HG02884 (cell line): ENCODE results near the gene ZPLD1.

Source experiments
- ATAC-seq: cut with Tn5 transposase; IDR thresholded peaks from one replicate; pipeline ENCODE4 v1.9.1; 2021; ENCODE audit warnings: mild to moderate bottlenecking, moderate library complexity; ENCODE audit not compliant: unreplicated experiment

Gene ZPLD1

GRCh38 chr3:102464261-102464660, 29.4 kb downstream of the ZPLD1 start:
- no peak for ATAC-seq

DNA sequence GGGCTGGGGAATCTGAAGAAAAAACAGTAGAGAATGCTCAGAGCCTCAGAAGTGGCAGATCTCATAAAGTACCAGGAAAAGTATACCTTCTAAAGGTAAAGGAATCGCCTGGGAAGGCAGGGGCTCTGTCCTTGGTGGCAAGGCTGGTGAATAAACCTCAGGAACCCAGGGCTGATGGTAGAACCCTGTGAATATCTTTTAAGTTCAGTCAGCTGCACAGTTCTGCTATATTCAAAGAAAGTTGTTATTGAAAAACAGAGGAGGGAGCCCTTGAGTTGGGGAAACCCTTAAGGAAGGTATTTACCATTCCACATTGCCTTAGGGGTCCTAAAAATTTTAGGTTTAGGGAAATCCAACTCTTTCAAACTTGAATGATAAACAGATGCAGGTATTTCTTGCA, 31.2 kb downstream of the ZPLD1 start:
- no peak for ATAC-seq

DNA sequence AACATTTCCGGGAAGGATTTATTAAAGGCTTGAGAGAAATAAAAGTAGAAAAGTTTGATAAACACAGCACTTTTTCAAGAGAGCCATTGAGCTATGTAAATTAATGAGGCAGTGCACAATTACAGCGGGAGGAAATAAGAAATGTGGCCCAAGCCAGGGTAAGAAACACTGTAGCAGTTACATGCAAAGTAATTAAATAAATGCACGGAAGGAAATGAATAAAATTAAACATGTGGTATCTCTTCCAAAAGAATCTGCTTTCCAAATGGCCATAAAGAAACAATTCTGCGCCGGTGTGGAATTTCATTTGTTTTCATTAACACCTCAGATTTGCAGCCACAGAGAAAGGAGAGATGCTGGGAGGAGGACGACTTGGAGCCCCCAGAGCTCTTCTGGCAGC, 35.3 kb downstream of the ZPLD1 start:
- no peak for ATAC-seq

- peak; percentile 54 for ATAC-seq
Observed at GRCh38 chr3:102471001-102471400, 36.2 kb downstream of the ZPLD1 start.

DNA sequence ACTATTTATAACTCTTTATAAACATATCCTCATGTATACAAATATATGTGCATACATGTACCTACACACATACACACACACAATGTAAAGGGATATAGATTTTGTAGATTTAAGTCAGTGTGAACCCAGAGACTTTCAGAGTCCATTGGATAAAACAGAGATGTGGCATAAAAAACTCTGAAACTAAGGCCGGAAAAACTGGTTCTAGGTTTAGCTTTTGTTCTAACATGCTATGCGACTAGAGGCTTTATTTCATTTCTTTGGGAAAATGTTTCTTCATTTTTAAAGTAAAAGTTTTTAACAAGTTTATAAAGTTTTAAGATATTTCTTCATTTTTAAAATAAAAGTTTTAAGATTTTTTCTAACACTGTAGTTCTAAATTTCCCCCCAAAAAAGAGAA, 36.7 kb downstream of the ZPLD1 start:
- ATAC-seq, result no peak

DNA sequence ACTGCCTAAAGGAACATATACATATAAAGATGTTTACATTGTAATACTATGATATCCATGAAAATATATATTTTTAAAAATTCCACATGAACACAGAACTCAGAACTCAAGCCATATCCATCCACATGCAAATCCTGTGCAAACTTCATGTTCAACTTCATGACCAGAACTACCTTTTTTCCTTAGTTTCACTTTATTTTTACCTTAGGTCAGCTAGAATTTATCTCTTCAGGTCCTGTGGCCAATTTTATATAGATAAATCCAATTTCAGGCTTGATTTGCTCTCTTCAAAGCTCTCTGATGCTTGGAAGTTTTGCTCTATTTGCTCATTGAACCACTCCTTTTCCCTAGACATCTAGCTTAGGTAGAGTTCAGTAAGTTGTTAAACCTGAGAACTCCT, 38.8 kb downstream of the ZPLD1 start:
- ATAC-seq, result no peak

DNA sequence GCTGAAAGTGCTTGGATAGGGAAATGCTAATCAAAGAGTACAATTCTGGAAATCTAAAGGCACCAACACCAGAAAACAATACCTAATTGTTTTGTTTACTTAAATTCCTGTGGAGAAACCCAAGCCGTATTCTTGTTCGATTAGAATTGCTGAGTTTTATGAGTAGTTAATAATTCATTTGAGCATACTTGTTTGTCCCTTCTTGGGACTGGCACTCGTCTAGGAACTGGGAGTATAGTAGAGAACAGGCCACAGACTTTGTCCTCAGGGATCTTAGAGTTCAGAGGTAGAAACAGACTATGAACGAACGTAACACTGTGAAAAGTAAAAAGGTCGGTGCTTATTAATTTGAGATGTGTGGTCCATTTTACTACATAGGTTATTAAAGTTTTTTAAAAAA, 39.4 kb downstream of the ZPLD1 start:
- ATAC-seq, result no peak

DNA sequence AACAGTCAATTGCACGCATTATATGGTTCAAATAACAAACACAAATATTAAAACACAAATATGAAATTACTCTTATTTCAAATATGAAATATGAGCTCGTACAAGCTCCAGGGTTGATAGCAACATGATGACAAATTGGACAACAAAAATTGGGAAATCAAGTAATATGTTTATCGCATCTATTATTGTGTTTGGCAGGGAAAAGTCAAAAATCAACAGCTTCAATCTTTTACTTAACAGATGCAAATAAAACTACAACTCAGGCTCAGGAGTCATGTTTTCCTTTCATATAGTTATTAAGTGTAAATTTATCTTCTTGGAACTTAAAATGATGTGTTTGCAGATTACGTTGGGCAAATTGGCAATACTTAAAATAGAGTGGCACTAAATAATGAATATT, 41.4 kb downstream of the ZPLD1 start:
- ATAC-seq, result no peak

GRCh38 chr3:102478160-102478559, 43.3 kb downstream of the ZPLD1 start:
- ATAC-seq, result no peak

- ATAC-seq, result no peak
Observed at GRCh38 chr3:102480139-102480538, 45.3 kb downstream of the ZPLD1 start.

GRCh38 chr3:102481050-102481449, 46.2 kb downstream of the ZPLD1 start:
- no peak for ATAC-seq

DNA sequence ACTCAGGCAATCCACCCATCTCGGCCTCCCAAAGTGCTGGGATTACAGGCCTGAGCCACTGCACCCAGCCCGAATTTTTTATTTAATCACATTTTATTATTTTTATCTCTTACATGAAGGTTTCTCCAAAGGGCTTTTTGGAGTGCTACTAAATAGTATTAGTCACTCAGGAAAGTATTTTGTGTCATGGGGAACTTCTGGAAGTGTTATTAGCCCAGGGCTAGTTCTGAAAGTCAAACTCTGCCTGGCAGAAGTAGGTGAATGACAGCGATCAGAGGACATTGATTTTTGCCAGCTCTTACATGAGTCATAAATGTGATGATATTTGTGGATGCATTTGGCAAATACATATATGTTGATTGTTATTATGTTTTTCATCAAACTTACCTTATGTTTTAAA, 48.7 kb downstream of the ZPLD1 start:
- no peak for ATAC-seq

DNA sequence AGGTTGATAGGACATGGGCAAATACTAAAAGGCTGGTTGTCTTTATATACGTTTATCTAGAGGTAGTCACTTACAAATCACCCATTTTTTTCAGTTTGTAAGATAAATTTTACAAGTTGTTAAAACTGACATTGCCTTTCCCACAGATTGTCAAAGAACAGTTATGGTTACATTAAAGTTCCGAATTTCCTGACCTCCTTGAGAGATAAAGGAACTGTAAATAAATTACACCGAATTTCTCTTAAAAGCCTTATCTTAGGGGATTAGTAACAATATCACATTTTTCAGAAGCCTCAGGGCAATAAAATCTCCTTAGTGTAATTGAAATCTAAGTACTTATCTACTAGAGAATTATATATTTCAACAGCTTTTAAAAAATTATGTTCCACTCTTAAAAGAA, 49.5 kb downstream of the ZPLD1 start:
- no peak for ATAC-seq

GRCh38 chr3:102485701-102486100, 50.9 kb downstream of the ZPLD1 start:
- ATAC-seq, result no peak

GRCh38 chr3:102488331-102488730, 53.5 kb downstream of the ZPLD1 start:
- ATAC-seq, result no peak

DNA sequence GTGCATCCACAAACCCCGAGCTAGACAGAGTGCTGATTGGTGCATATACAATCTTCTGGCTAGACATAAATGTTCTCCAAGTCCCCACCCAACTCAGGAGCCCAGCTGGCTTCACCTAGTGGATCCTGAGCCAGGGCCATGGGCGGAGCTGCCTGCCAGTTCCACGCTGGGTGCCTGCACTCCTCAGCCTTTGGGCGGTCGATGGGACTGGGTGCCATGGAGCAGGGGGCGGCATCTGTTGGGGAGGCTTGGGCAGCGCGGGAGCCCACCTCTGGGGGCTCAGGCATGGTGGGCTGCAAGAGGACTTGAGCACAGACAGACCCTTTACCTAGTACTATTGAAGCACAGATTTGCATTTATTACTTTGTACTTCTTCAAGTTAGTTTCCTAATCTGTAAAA, 57.5 kb downstream of the ZPLD1 start:
- no peak for ATAC-seq

DNA sequence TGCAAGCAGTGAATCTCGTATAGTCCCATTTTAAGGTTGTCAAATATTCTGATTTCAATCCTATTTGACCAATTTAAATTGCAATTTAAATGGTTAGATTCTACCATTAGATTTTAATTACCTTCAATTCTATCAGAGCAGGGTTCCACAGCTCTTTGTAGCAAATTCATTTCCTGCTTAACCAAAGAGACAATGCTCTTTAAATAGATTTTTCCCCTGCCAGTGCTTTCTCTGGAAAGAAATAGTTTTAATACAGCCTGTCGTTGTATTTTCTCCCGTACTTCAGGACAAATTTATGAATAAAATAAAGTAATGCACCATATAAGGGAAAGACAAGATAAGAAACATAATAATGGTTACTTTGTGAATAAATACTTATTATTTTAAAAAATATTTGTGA, 62.8 kb downstream of the ZPLD1 start:
- ATAC-seq, result no peak

DNA sequence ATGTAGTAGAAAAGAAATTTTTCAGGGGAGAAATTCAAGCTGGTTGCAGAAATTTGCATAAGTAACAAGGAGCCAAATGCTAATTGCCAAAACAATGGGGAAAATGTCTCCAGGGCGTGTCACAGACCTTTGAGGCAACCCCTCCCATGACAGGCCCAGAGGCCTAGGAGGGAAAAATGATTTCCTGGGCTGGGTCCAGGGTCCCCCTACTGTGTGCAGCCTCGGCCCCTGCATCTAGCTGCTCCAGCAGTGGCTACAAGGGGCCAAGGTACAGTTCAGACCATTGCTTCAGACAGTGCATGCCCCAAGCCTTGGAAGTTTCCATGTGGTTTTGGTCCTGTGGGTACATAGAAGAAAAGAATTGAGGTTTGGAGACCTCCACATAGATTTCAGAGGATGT, 70.7 kb downstream of the ZPLD1 start:
- no peak for ATAC-seq

DNA sequence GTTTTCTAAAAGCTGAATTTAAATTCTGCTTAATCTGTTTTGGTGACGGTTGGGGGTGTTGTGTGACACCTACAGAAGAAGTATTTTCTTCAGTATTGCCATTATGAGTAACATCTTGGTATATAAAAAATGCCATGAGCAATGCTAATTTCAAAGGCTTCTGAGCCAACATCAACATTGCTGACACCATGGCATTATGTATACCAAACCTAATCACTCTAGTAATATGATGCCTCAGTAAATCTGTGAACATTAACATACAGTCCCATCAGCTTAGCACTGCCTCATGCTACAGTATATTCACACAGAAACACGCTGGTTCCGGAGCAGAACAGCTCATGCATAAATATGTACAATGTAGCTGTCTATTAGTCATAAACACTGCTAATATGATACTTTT, 75.8 kb downstream of the ZPLD1 start:
- ATAC-seq, result no peak

- no peak for ATAC-seq
Observed at GRCh38 chr3:102511168-102511567, 76.4 kb downstream of the ZPLD1 start.

DNA sequence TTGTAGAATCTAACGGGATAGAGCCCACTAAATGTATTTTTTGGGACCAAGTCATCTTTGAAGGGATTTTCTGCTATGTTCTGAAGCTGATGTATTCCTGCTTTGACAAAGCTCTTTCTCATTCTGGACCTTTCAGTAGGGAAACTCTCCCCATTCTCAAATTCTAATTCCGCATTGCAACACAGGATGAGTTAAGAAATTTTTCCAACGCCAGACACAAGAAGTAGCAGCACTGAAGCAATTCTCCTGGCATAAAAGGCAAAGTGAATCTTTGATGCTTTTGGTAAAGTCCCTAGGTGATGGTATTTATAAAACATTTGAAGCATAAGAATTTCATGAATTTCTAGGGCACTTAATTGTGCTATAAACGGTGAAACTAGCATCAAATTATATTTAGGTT, 76.8 kb downstream of the ZPLD1 start:
- no peak for ATAC-seq

DNA sequence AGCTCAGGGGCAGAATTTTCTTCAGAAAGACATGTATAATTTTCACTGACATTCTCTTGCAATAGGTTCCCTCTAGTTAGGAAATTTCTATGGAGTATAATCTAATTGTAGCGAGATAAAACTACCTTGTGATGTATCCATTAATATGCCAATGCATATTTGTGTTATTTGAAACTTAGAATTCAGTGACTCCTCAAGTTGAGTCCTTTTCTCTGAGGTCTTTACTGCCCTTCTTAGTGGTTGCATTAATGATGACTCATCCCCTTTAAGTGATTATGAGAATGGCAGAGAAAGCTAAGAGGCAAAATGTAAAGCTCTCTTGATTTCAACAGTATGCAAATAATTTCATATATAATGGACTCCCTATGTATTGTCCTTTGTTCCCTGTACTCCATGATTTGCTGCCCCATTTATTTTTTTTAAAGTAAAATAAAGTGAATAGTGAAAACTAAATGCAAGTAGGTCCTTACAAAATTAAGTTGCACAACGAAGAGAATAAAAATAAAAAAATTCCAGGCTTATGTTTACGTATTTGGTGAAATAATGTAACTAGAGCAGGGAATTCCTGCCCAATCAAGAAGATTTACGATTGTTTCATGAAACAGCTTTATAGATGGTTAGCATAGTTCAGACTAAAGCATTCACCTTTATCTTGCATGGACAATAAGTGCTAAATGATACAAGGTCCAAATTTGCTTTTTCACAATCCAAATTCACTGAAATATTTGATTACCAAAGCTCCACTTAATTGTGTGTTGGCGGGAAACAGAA, 78.1 kb downstream of the ZPLD1 start:
- ATAC-seq, result no peak

- no peak for ATAC-seq
Observed at GRCh38 chr3:102514241-102514640, 79.4 kb downstream of the ZPLD1 start.
